Keratinocyte (primary cell): ENCODE measurements around the gene CDH8. TPM values are rescaled to one million over a fixed set of nuclear protein-coding genes. Genes with fewer than 3 reads are reported as not detected.

Experiments used
- DNase-seq: peaks from one replicate; pipeline ENCODE4 v3.0.0-alpha.2; 2011; ENCODE audit warnings: low read depth, missing footprints, low spot score
- FAIRE-seq: peaks from 2 replicates; lab custom pipeline; 2011; peaks lifted over from hg19 to GRCh38; lab: Jason Lieb, UNC
- H2AFZ ChIP-seq: 2 replicates; pipeline ENCODE4 v1.6.0; 2012; ENCODE audit warnings: low read length, control low read depth, inconsistent platforms; ENCODE audit not compliant: control insufficient read depth
- H3K27ac ChIP-seq: 2 replicates; pipeline ENCODE4 v1.5.1; 2011; ENCODE audit warnings: low read length; ENCODE audit not compliant: control insufficient read depth, insufficient read depth
- H3K27me3 ChIP-seq: 3 replicates; pipeline ENCODE4 v1.6.0; 2011; ENCODE audit warnings: low read length; ENCODE audit not compliant: control insufficient read depth, insufficient read depth; ENCODE audit errors: extremely low read depth
- H3K36me3 ChIP-seq, 2 experiments: 2 replicates in 1 of 2; 3 replicates in 1 of 2; pipeline ENCODE4 v1.5.1; 2011; ENCODE audit warnings: low read length in 2 of 2, mild to moderate bottlenecking in 1 of 2; ENCODE audit not compliant: control insufficient read depth in 2 of 2, insufficient read depth in 2 of 2; ENCODE audit errors: extremely low read depth in 1 of 2
- H3K4me1 ChIP-seq: 3 replicates; pipeline ENCODE4 v1.5.1; 2011; ENCODE audit warnings: low read length; ENCODE audit not compliant: control insufficient read depth, insufficient read depth; ENCODE audit errors: extremely low read depth
- H3K4me2 ChIP-seq: 3 replicates; pipeline ENCODE4 v1.6.0; 2011; ENCODE audit warnings: low read depth, low read length; ENCODE audit not compliant: control insufficient read depth, insufficient read depth; ENCODE audit errors: extremely low read depth
- H3K4me3 ChIP-seq, 3 experiments: fragments of 200-600 bp in 1 of 3; sonication (generic) in 1 of 3; 2 replicates in 2 of 3; 3 replicates in 1 of 3; pipeline ENCODE4 v1.5.1; 2011 to 2016; ENCODE audit warnings: low read length in 3 of 3, mild to moderate bottlenecking in 3 of 3, control low read depth in 2 of 3, inconsistent platforms in 1 of 3, low read depth in 1 of 3, mixed read lengths in 1 of 3, mixed run types in 1 of 3, moderate library complexity in 1 of 3; ENCODE audit not compliant: control insufficient read depth in 2 of 3, insufficient read depth in 2 of 3; ENCODE audit errors: extremely low read depth in 1 of 3
- H3K79me2 ChIP-seq: 2 replicates; pipeline ENCODE4 v1.6.0; 2012; ENCODE audit warnings: low read length; ENCODE audit not compliant: control insufficient read depth, insufficient read depth
- H3K9ac ChIP-seq: 3 replicates; pipeline ENCODE4 v1.6.0; 2011; ENCODE audit warnings: low read length; ENCODE audit not compliant: control insufficient read depth, insufficient read depth; ENCODE audit errors: extremely low read depth
- H3K9me1 ChIP-seq: 3 replicates; pipeline ENCODE4 v1.6.0; 2011; ENCODE audit warnings: low read length; ENCODE audit not compliant: control insufficient read depth, insufficient read depth; ENCODE audit errors: extremely low read depth
- H3K9me3 ChIP-seq: 2 replicates; pipeline ENCODE4 v1.5.1; 2012; ENCODE audit warnings: low read depth, low read length; ENCODE audit not compliant: control insufficient read depth
- H4K20me1 ChIP-seq: 3 replicates; pipeline ENCODE4 v1.6.0; 2011; ENCODE audit warnings: low read length; ENCODE audit not compliant: control insufficient read depth, insufficient read depth; ENCODE audit errors: extremely low read depth
- EZH2 ChIP-seq: IDR thresholded peaks from one replicate; pipeline ENCODE4 v1.6.1; 2012; ENCODE audit warnings: inconsistent platforms, mild to moderate bottlenecking, low read length, moderate library complexity
- dilution Hi-C: fragments of 300-500 bp; cut with MboI; formaldehyde crosslinking; loops from one replicate; pipeline ENCODE4 v1.7.0; 2020; ENCODE audit warnings: low sequenced_read_pairs; ENCODE audit not compliant: extremely low pct_ligation_motif_present
- polyA plus RNA-seq, 5 experiments: library from polyadenylated mRNA; depleted of rRNA in 3 of 5; stranded (reverse) in 3 of 5; stranded (forward) in 1 of 5; unstranded in 1 of 5; fragments of >200 nt; gene quantifications; 1 replicate in 1 of 5; 2 replicates in 3 of 5; 3 replicates in 1 of 5; pipeline versions ENCODE4 v1.2.1 to v1.2.3, GENCODE V29; 2011 to 2012; ENCODE audit warnings: missing spikeins in 2 of 5, low read depth in 1 of 5, low replicate concordance in 1 of 5
- TF ChIP-seq, protein P1 (sequence below), 3 experiments: IDR thresholded peaks in 1 of 3; conservative IDR thresholded peaks in 1 of 3; optimal IDR thresholded peaks in 1 of 3; 2 replicates in 2 of 3; 3 replicates in 1 of 3; pipeline versions ENCODE3 to v1.5.1; 2011; ENCODE audit warnings: low read length in 3 of 3, mild to moderate bottlenecking in 3 of 3, moderate library complexity in 2 of 3, control low read depth in 1 of 3, inconsistent platforms in 1 of 3; ENCODE audit not compliant: insufficient read depth in 2 of 3; ENCODE audit errors: extremely low read depth in 1 of 3

The CDH8 gene
- polyA plus RNA-seq, 1 donor (not counting 4 experiments of a cell fraction or from before 2014, with no cell fraction given): 0.18 TPM

GRCh38 chr16:61968242-61969076 lies 67.8 kb downstream of the CDH8 start:
- dilution Hi-C loops: no loop called here
- Histone ChIP-seq H3K9ac (no peak overlapping the region), H3K36me3 (no peaks in the 10 kb centered on the region), H3K4me3 (no peak overlapping the region), H3K27ac (no peak overlapping the region), H3K4me1 (no peaks in the 10 kb centered on the region), H3K27me3 (no peaks in the 10 kb centered on the region), H3K4me2 (no peak overlapping the region), H2AFZ (no peak overlapping the region), H4K20me1 (no peaks in the 10 kb centered on the region), H3K9me1 (no peaks in the 10 kb centered on the region), H3K9me3 (no peaks in the 10 kb centered on the region), H3K79me2 (no peaks in the 10 kb centered on the region)
- DNase-seq (no peak), FAIRE-seq (no peak)
- TF ChIP-seq, protein P1, sequence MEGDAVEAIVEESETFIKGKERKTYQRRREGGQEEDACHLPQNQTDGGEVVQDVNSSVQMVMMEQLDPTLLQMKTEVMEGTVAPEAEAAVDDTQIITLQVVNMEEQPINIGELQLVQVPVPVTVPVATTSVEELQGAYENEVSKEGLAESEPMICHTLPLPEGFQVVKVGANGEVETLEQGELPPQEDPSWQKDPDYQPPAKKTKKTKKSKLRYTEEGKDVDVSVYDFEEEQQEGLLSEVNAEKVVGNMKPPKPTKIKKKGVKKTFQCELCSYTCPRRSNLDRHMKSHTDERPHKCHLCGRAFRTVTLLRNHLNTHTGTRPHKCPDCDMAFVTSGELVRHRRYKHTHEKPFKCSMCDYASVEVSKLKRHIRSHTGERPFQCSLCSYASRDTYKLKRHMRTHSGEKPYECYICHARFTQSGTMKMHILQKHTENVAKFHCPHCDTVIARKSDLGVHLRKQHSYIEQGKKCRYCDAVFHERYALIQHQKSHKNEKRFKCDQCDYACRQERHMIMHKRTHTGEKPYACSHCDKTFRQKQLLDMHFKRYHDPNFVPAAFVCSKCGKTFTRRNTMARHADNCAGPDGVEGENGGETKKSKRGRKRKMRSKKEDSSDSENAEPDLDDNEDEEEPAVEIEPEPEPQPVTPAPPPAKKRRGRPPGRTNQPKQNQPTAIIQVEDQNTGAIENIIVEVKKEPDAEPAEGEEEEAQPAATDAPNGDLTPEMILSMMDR (optimal IDR thresholded peaks at IDR 0.05 in 1 of 3, IDR thresholded peaks at IDR 0.05 in 1 of 3, conservative IDR thresholded peaks at IDR 0.05 in 1 of 3; ENCODE audit: extremely low read depth in 1 of 3, insufficient read depth in 2 of 3, low read length in 3 of 3): no peak
- no peak for TF ChIP-seq EZH2

DNA sequence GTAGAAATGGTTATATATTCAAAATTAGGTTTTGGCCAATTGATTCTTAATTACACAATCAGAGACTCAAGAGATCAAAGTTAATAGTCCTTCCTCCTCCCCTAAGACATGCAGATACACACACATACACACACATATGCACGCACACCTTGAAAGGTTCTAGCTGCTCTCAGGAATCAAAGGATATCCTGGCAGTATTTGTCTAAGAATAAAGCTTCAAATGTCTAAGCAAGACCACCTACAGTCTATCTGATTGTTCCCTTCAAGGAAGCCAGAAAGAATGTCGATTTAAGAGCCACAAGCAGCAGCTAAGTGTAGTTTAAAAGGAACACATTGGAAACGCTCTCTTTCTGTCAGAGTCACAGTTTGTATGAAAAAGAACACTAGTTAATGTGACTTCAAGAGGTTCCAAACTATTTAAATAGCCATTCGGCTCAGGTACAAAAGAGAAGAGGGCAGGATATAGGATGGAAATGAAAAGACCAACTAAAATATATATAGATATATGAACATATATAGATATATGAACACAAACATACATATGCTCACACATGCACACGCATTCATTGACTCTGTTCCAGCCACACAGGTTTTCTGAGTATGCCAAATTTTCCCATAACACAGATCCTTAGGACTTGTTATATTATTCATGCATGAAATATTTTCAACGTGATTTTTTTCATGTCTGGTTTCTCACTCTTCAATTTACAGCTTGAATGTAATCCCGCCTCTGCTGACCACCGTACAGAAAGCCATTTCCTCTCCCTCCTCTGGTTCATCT lies 79.0 kb downstream of the CDH8 start:
- Histone ChIP-seq H3K27me3 (no peaks in the 10 kb centered on the region), H3K4me3 (no peak overlapping the region), H3K9me1 (no peaks in the 10 kb centered on the region), H3K27ac (no peak overlapping the region), H4K20me1 (no peaks in the 10 kb centered on the region), H3K4me2 (no peak overlapping the region), H3K9ac (no peak overlapping the region), H2AFZ (no peak overlapping the region), H3K36me3 (no peaks in the 10 kb centered on the region), H3K4me1 (no peaks in the 10 kb centered on the region), H3K9me3 (no peaks in the 10 kb centered on the region), H3K79me2 (no peaks in the 10 kb centered on the region)
- TF ChIP-seq, protein P1 (optimal IDR thresholded peaks at IDR 0.05 in 1 of 3, IDR thresholded peaks at IDR 0.05 in 1 of 3, conservative IDR thresholded peaks at IDR 0.05 in 1 of 3; ENCODE audit: extremely low read depth in 1 of 3, insufficient read depth in 2 of 3, low read length in 3 of 3): no peak
- no peak for TF ChIP-seq EZH2
- FAIRE-seq (no peak), DNase-seq (no peak)
- dilution Hi-C loops: no loop called here
